Pulmonary artery endothelial cell (primary cell): Measurements from ENCODE around the gene STX16. TPM values are rescaled to one million over a fixed set of nuclear protein-coding genes. Genes with fewer than 3 reads are reported as not detected.
A peak's percentile ranks its signal among the peaks of the same experiment; 100 is the strongest.

Experiments used
- DNase-seq: peaks from one replicate; pipeline ENCODE4 v3.0.0-alpha.2; 2011; ENCODE audit warnings: low read depth, low spot score
- total RNA-seq: library from RNA; depleted of rRNA; stranded (reverse); fragments of >200 nt; gene quantifications from 2 replicates; pipeline ENCODE4 v1.2.3, GENCODE V29; 2014

Gene STX16
- total RNA-seq, 1 donor from 2014 or later = 45.6 TPM

DNA sequence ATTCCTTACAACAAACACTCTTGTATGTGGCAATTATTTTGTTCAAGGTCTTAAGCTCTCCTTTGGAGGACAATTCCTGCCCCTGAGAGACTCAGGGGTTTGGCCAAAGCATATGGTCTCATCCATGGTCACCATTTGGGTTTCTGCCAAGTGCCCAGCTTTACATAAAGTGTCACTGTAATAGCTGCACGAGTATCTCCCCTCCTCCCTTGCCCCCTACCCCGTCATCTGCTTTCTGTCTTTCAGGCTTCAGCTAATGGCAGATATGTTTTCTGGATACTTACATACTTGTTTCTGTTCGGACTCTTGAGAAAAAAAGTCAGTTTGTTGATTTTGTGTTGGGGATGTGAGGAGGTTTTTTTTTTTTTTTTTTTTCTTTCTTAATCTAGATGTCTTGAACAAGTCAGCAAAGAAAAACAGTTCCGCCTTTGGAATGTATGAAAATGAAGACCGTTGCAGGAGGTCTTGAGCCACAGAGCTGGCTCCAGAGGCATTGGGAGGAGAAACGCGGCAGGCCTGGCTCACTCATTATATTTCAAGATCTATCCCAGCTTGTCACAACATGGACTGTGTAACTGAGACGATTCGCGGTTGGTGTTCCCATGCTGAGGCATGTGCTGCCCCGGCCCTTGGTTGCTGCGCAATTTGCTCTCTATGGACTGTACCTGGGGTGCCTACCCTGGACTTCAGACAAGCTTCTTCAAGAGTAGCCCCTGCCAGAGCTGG is 32.6 kb upstream of the STX16 start:
- DNase-seq = no peak

DNA sequence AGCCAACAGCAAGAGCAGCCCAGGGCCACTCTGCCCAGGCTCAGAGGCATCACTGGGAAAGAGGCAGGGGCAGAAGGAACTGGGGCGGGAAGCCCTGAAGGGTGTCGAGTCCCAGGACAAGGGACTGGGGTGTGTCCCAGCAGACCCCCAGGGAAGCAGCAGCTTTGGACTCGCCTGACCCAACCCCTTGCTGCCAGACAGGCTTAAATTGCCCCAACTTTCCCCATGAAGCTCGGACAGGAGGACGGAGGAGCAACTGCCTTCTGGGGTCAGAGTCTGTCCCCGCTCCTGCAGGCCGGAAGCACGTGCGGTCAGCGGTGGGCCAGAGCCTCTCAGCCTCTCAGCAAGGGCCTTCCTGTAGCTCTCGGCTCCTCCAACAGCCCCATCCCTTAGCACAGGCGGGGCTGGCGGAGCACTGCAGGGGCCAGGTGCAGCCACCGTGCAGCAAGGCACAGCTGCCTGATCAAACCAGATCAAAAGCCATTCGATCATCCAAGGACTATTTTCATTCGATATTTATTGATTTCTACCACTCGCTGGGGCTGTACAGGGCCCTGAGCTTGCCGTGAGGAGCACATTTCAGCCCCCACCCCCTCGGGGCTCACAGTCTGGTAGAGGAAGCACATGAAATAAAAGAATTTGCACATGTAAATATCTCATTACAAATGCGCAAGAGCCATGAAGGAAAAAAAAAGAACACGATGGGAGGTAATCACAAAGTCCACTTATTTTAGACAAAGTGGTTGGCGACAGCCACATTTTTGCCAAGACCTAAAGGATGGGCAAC is 31.8 kb upstream of the STX16 start:
- DNase-seq = no peak

DNA sequence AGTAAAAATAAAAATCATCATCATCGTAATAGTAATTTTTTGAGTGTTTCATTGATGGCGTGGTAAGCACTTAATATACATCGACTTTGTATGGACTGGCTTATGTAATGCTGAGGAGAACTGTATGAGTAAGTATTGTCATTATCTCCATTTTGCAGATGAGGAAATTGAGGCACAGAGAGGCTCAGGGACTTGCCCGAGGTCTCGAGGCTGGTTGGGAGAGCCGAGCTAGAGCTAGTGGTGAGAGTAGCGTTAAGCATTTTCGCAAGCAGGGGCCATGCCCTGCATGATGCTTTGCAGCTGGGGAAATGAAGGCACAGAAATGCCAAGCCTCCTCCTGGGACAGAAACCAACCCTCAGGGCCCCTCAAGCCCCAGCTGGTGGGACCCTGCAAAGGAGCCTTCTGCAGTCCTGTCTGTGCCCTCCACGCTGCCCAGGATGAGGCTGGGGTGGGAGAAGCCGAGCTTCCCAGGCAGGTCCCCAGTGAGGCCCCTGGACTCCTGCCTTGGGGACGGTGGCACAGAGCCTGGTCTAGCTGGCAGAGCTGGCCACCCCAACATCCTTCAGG is 31.1 kb upstream of the STX16 start:
- no peak for DNase-seq

DNA sequence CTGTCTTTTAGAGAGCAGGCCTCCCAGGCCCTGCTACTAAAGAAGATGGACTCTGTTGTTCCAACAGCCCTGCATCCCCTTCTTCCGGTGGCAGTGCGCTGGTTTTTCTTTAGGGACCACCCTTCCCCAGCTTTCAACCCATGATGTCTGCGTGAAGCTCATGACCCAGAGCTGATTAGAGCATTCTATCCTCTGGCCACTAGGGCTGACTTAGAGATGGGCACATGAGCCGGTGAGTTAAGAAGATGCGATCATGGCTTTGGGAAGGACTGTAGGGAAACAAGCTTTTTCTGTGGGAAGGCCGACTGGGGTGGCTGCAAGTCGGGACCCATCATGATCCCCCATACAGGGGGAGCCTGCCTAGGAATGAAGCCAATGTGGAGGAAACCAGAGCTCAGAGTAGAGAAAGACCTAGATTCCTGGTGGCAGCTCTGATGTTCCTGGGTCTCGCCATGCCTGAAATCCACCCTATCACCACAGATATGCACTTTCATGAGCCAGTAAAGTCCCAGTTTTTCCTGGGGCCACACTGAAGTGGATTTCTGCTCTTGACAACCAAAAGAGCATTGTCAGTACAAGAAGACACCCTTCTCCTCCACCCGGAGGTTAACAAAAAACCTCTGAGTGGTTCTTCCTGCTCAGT is 29.1 kb upstream of the STX16 start:
- DNase-seq = no peak

DNA sequence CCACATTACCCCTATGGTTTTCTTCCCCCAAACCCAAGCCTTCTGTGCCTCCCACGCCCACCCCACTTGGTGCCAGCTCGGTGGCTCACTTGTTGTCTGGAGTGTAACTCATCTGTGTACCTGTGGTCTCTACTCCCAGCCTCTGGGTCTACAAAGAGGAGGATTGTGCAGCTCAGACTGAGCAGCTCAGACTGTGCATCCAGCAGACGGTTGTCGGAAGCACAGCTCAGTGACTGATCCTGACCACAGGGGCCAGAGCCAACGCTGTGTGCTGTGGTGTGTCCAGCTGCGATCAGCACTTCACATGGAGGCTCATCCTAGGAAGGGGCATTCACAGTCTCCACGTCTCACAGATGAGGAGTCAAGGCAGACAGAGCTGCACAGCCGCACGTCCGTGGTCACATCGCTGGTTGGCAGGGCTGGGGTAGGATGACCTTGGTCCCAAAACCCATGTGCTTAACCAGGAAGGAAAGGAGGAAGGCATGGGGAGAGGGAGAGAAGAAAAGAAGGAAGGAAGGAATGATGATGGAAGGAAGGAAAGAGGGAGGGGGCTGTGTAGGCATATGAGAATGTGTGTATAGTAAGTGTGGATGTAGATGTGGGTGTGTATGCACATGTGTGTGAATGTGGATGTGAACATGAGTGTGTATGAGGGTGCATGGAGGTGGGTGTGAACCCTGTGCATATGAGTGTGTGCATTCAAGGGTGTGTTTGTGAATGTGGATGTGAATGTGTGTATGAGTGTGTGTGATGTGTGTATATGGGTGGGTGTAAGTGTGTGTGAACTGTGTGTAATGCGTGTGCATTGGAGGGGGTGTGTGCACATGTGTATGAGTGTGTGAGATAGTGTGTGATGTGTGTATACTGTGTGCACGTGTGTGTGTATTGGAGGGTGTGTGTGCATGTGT is 28.2 kb upstream of the STX16 start:
- no peak for DNase-seq

DNA sequence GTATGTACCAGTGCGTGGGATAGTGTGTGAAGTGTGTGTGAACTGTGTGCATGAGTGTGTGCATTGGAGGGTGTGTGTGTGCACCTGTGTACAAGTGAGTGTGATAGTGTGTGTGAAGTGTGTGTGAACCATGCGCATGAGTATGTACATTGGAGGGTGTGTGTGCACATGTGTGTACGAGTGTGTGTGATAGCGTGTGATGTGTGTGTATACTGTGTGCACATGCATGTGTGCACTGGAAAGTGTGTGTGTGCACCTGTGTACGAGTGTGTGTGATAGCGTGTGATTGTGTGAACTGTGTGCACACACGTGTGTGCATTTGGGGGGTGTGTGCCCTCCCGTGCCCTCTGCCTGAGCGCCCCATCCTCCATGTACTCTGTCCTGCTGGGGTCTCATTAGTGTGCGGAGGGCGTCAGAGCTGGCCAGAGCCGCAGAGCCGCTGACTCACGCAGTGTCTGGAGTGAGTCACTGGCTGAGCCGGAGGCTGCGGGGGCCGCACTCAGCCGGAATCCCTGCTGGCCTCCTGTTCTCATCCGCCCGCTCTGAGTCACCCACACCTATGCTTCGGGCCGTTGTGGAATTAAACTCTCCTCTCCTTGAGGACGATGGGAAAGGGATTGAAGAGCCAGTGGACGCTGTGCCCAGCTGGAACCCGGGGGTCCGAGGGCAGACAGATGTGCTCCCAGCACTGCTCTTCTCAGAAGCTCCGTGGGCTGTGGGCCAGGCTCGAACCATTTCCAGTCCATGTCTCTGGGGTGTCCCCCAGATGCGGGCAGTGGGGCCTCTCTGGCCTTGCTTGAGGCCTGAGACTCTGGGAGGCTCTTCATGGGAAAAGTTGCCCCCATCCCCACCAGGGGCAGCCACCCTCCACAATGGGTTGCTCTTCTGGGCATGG is 27.3 kb upstream of the STX16 start:
- peak; percentile 82 for DNase-seq

DNA sequence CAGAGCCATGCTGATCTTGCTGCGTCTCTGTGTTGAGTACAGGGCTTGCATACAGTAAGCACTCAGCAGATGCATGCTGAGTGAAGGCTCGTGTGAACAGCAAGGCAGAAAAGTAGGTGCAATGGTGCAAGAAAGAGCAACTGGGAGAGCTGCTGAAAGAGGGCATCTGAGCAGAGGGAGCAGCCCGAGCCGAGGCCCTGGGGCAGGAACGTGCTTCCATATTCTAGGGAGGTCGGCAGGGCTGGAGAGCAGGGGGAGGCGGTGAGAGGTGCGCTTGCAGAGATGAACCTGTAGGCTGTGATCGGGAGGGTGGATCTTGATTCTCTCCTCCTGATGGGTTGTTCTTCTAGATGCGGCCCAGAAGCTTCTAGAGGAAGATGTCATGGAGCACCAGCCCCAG is 26.4 kb upstream of the STX16 start:
- no peak for DNase-seq

DNA sequence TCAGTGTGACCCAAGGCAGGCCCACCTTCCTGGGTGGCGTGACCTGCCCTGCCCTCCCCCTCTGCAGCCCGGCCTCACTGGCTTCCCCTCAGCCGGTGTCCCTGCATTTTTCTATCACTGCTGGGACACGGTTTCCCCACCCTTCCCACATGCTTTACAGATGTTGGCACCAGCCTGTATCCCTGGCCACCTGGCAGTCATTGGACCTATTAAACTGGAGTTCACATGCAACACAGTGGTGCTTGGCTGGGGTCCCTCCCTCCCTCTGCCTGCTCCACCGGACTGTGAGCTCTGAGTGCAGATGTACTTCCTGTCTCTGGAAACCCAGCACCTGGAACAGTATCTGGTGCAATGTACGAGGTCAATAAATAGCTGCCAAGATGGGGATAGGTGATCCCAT is 25.5 kb upstream of the STX16 start:
- no peak for DNase-seq

DNA sequence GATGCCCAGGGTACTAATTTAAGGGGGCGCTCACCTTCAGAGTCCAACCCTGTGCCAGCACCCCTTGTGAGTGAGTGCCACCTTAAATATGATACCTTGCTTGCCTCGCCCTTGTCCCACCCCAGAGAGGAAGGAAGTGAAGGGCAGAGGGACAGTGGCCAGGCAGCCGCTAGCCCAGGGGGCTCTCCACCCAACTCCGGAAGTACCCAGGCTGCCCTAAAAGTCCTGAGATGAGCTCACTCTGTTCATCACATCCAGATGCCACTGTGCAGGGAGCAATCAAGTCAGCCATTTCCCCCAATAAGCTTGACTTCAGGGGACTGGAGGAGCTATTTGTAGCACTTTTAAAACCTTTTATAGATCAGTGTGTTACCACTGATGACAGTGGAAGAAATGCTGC is 25.0 kb upstream of the STX16 start:
- no peak for DNase-seq

DNA sequence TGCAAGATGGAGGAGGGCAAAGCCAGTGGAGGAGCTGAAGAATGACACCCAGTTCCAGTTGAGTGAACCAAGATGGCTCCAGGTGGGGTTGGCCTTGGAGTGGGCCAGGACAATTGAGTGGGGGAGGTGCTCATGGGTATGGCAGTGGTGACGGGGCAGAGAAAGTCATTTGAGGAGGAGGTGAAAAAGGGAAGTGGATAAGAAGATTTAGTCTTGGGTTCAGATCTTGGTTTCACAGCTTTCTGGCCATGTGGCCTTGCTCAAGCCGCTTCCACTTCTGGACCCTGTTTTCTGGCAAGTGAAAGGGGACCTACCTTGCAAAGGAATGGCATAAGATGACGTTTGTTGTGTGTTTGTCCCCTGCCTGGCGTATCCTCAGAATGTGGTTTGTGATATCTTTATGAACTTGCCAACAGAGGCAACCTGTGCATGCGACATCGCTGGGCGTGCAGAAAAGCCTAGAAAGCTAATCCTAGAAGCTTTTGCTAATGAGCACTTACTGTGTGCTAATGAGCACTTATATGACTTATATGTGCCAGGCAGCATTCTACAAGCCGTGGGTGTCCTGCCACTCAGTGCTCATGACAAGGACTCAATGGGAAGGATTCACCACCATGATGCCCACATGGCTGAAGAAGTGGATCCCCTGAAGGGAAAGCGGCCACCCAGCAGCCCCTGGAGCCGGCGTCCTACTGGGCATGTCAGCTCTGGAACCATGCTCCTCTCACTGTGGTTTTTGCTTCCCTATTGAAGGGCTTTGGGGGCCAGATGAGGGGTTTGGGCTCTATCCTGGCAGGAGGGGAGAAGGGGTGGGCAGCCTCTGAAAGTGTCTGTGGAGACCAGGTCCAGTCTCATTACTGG is 23.6 kb upstream of the STX16 start:
- no peak for DNase-seq

DNA sequence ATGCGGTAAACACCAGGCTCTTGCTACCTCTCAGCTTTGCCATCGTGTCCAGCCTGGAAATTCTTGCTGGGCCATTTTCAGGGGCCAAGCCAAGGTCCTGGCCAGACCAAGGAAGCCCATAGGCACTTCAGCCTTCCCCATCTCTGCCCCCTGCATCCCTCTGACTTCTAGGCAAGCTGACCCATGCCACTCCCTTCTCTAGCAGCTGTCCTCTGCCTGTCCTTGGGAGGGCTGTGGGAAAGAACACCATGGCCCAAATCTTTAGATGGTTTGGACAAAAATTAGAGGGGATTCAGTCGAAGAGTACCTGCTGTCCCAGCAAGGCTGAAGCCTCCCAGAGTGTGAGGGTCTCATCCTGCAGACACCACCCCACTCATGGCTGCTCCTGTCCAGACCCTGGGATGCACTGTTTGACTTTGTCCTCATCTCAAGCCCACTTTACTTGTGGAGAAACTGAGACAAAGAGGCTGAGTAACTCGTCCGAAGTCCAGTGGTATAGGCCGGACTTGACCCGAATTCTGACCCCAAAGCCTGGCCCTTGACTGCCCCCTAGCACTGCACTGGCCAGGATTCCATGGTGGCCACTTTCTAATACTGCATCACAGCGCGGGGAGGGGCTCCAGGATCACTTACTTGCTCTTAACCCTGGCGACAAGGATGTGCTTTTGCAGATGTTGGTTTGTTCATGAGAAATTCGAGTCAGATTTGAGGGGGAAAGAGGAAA is 22.4 kb upstream of the STX16 start:
- DNase-seq = no peak

DNA sequence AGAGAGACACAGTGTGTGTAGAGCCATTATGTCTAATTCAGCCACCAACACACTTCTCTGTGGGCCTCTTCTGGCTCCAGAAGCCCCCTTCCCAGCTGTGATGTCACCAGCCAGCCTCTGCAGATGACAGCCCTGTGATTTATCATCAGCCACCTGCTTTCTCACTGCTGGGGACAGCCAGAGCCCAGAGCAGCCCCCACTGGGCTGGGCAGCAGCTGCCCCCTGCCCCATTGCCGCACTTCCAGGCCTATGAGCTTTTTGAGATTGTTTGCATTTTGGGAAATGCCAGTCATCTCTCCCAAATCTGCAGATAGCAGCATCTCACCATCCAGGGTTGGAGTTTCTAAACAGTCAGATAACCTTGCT is 21.9 kb upstream of the STX16 start:
- no peak for DNase-seq

DNA sequence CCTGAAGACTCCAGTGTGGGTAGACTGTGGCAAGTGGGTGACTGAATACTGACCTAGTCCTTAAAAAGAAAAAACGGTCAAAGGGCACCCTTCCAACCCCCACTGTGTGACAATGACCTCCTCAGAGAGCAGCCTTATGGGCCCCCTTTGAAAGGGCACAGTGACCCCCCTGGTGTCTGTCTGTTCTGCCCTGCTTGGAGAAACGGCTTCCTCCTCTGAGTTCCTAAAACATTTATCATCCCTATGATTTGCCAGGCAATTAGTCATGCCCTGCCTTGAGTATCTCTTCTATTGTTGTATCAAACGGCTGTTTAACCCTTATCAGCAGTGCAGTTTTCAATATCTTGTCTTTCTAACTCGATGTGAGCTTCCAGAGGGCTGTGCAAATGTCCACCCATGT is 21.0 kb upstream of the STX16 start:
- no peak for DNase-seq

DNA sequence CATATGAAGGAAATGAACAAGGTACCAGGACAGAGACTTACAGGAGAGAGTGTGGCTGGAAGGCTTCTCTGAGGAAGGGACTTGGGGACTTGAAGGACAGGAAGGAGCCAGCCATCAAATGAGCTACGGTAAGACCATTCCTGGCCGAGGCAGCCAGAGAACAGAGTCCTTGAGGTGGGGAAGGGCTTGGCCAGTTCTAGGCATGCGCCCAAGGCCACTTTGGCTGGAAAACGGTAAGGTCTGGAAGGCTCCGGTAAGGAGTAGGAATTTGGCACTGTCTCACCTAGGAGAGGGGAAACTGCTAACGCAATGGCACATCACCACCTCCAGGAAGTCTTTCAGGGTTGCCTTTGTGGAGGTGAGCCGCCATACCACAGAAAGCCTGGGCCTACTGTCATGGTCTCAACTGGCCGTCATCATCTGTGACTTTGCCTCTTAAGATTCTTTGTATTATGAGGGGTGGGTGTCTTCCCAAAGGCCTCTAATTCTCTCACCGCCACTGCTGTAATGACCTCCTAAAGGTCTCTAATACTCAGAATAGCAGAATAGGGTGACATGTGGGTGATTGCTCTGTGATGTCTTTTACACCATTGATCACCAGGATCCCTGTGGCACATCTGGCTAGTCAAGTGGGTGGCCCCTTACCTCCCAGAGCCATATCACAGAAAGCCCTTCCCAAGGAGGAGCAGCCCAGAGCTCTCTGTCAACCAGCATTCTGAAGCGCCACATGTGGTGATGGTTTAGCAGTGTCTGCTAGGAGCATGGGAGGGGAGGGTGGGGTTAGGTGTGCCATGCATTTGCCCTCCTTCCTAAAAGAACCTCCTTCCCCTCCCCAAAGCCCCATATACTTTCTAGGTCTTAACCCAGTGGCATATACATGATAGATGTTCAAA is 17.7 kb upstream of the STX16 start:
- no peak for DNase-seq

DNA sequence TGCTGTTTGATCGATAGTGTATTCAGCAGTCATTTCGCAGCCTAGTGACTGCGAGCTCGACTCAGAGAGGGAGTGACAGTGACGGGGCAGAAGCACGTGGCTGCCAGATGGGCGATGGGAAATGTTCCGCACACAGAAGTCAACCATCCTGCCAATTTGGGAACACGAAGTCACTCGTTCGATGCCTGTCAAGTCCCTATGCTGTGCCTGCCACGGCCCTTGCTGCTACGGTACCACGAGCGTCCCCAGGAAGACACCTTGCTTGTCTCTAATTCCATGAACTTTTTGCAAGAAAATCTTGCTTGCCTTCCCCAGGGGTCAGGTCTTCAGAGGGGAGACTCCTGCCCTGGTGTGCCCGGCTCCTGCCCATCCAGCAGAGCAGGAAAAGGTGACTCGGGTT is 17.0 kb upstream of the STX16 start:
- no peak for DNase-seq

DNA sequence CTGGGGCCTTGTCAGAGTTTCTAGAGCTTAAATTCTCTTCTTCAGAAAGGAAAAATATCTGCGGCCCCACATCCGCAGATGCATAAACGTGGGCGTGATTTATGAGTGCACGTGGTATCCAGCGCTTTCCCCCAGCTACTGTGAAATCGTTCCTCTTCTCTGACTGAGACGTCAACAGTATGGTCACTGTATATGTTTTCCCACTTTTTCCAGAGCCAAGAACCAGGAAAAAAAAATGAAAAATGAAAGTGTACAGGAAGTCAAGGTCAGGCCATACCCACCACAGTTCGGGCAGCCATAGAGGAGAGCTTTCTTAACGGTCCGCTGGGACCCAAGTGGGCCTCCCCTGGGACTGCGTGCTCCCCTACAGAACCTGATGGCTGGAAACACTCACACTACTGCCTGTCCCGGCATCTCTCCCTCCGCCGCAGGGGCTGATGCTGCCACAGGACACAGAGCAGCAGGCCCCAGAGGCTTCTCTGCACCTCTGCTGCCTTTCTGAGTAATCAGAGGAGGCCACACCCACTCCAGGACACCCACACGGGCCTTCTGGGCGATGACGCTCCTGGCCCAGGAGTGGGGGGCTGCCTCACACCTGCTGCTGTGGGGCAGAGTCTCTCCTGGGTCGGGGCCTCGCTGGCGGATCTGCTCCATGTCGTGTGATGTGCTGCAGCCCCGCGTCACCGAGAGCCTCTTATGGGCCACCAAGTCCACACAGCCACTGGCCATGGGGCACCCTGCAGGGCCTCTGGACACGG is 16.4 kb upstream of the STX16 start:
- no peak for DNase-seq

DNA sequence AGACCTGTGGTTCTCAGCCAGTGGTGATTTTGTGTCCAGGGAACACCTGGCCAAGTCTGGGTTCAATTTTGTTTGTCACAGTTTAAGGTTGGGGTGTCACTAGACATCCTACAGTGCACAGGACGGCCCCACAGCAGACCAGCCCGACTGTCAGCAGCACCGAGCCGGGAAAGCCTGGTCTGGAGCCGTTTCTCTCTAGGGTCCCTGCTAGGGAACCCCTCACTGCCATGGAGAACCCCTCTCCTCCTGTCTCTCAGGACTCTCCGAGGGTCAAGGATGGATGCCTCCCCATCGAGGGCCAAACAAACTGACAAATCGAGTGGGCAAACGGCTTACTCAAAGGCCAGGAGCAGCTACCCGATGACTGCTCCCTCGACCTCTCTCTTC is 15.8 kb upstream of the STX16 start:
- DNase-seq = no peak
